GM12891 (cell line): ENCODE results near the gene RAB3GAP1.

Experiments
- DNase-seq: peaks from one replicate; pipeline ENCODE4 v3.0.0; 2011; ENCODE audit warnings: low spot score; ENCODE audit not compliant: insufficient read length
- FAIRE-seq: peaks from 2 replicates; lab custom pipeline; 2011; peaks lifted over from hg19 to GRCh38; lab: Jason Lieb, UNC
- PAX5 ChIP-seq: IDR thresholded peaks from 2 replicates; pipeline ENCODE4 v1.6.1; 2011; ENCODE audit warnings: low read length, moderate library complexity, mild to moderate bottlenecking; ENCODE audit not compliant: insufficient read depth, severe bottlenecking
- POLR2A ChIP-seq: IDR thresholded peaks from 2 replicates; pipeline ENCODE4 v1.6.1; 2011; ENCODE audit warnings: low read depth, low read length, control low read depth
- POLR2AphosphoS5 ChIP-seq: IDR thresholded peaks from 2 replicates; pipeline ENCODE4 v1.6.1; 2011; ENCODE audit warnings: low read depth, low read length, control low read depth
- POU2F2 ChIP-seq: IDR thresholded peaks from 2 replicates; pipeline ENCODE4 v1.6.1; 2011; ENCODE audit warnings: low read depth, mild to moderate bottlenecking, control low read depth, low read length, moderate library complexity
- SPI1 ChIP-seq: IDR thresholded peaks from 2 replicates; pipeline ENCODE4 v1.6.1; 2011; ENCODE audit warnings: low read depth, low read length, control low read depth
- TAF1 ChIP-seq: IDR thresholded peaks from 2 replicates; pipeline ENCODE4 v1.6.1; 2011; ENCODE audit warnings: low read depth, low read length, control low read depth

Gene RAB3GAP1

GRCh38 chr2:135162377-135162776, 110.3 kb downstream of the RAB3GAP1 start:
- no peak for TF ChIP-seq POLR2AphosphoS5
- TF ChIP-seq TAF1: no peak
- no peak for TF ChIP-seq POLR2A
- TF ChIP-seq POU2F2: no peak
- TF ChIP-seq SPI1: no peak
- no peak for TF ChIP-seq PAX5
- FAIRE-seq: peak; percentile 83
- DNase-seq: no peak

GRCh38 chr2:135162786-135163185, 110.7 kb downstream of the RAB3GAP1 start:
- FAIRE-seq (peak; percentile 26), DNase-seq (no peak)
- no peak for TF ChIP-seq POU2F2
- no peak for TF ChIP-seq PAX5

- no peak for TF ChIP-seq TAF1
- no peak for TF ChIP-seq POLR2AphosphoS5
- TF ChIP-seq POU2F2: no peak
- TF ChIP-seq PAX5: no peak
- TF ChIP-seq POLR2A: no peak
- TF ChIP-seq SPI1: no peak
- FAIRE-seq (peak; percentile 71), DNase-seq (no peak)
These were observed 111.2 kb downstream of the RAB3GAP1 start for GRCh38 chr2:135163306-135163705.

- TF ChIP-seq PAX5: no peak
- TF ChIP-seq POLR2AphosphoS5: no peak
- no peak for TF ChIP-seq POU2F2
- no peak for TF ChIP-seq TAF1
- no peak for TF ChIP-seq SPI1
- TF ChIP-seq POLR2A: no peak
- no peak for DNase-seq
- no peak for FAIRE-seq
These were observed 111.8 kb downstream of the RAB3GAP1 start for GRCh38 chr2:135163901-135164300.

- DNase-seq (no peak), FAIRE-seq (no peak)
- TF ChIP-seq POLR2AphosphoS5: no peak
- no peak for TF ChIP-seq TAF1
- TF ChIP-seq SPI1: no peak
- no peak for TF ChIP-seq POU2F2
- no peak for TF ChIP-seq POLR2A
These were observed 112.3 kb downstream of the RAB3GAP1 start for GRCh38 chr2:135164431-135164830.

- DNase-seq (no peak), FAIRE-seq (peak; percentile 13)
- TF ChIP-seq SPI1 (no peak), POLR2AphosphoS5 (no peak), TAF1 (no peak), POLR2A (no peak), PAX5 (no peak), POU2F2 (no peak)
These were observed 115.2 kb downstream of the RAB3GAP1 start for GRCh38 chr2:135167273-135167672.

- FAIRE-seq (no peak), DNase-seq (no peak)
- TF ChIP-seq SPI1 (no peak), TAF1 (no peak), PAX5 (no peak), POLR2A (no peak), POLR2AphosphoS5 (no peak), POU2F2 (no peak)
These were observed 116.2 kb downstream of the RAB3GAP1 start for GRCh38 chr2:135168204-135168856.

- TF ChIP-seq POLR2AphosphoS5 (no peak), POLR2A (no peak), POU2F2 (no peak), PAX5 (no peak), SPI1 (no peak), TAF1 (no peak)
These were observed 118.0 kb downstream of the RAB3GAP1 start for GRCh38 chr2:135169900-135170753.

GRCh38 chr2:135174049-135174809, 122.1 kb downstream of the RAB3GAP1 start:
- TF ChIP-seq POLR2AphosphoS5: no peak
- no peak for TF ChIP-seq SPI1
- TF ChIP-seq TAF1: no peak
- DNase-seq (no peak), FAIRE-seq (no peak)

More at GRCh38 chr2:135169900-135170753, 118.0 kb downstream of the RAB3GAP1 start:
- DNase-seq (no peak), FAIRE-seq (no peak)
